Esophagus squamous epithelium (tissue), 5 donors: ENCODE results near the gene TMCO4. TPM values are rescaled to one million over a fixed set of nuclear protein-coding genes. Genes with fewer than 3 reads are reported as not detected.

Experiments used
- DNase-seq: peaks from one replicate; lab custom pipeline; 2025; lab: John Stamatoyannopoulos, UW
- H3K27ac ChIP-seq, 4 donors: fragments of 200-600 bp; sonication (generic); one replicate each; pipeline ENCODE4 v1.5.1; 2016 to 2019; ENCODE audit warnings: mild to moderate bottlenecking in 1 of 4
- H3K27me3 ChIP-seq, 4 donors: fragments of 200-600 bp; sonication (generic); 1 replicate in 3 of 4; 2 replicates in 1 of 4; pipeline versions ENCODE4 v1.5.1 to v1.6.0; 2017 to 2021; ENCODE audit warnings: antibody characterized with exemption in 1 of 4
- H3K36me3 ChIP-seq, 3 donors: fragments of 200-600 bp; sonication (generic); one replicate each; pipeline ENCODE4 v1.5.1; 2016 to 2019
- H3K4me1 ChIP-seq, 3 donors: fragments of 200-600 bp; sonication (generic); one replicate each; pipeline ENCODE4 v1.5.1; 2017 to 2019
- H3K4me3 ChIP-seq, 4 donors: fragments of 200-600 bp; sonication (generic); 1 replicate in 3 of 4; 2 replicates in 1 of 4; pipeline ENCODE4 v1.5.1; 2016 to 2019; ENCODE audit warnings: mild to moderate bottlenecking in 2 of 4, moderate library complexity in 1 of 4
- H3K9me3 ChIP-seq, 3 donors: fragments of 200-600 bp; sonication (generic); one replicate each; pipeline ENCODE4 v1.5.1; 2016 to 2019
- CTCF ChIP-seq, 6 experiments: fragments of 450-650 bp in 4 of 6; fragments of 200-600 bp in 2 of 6; sonication (generic) in 2 of 6; IDR thresholded peaks; one replicate each; pipeline ENCODE4 v1.5.1; 2016 to 2019; ENCODE audit warnings: antibody characterized with exemption in 6 of 6, mild to moderate bottlenecking in 4 of 6, moderate library complexity in 4 of 6
- POLR2A ChIP-seq, 4 donors: fragments of 450-650 bp; IDR thresholded peaks; one replicate each; pipeline ENCODE4 v1.6.1; 2017; ENCODE audit warnings: antibody characterized with exemption in 4 of 4, mild to moderate bottlenecking in 4 of 4, moderate library complexity in 3 of 4
- WGBS, 2 donors: methylation state at CpG; one replicate each; pipeline ENCODE4 v1.1.5; 2018; 5-methylcytosine and 5-hydroxymethylcytosine counted together
- intact Hi-C: fragments of 100-400 bp; cut with DNase I; formaldehyde crosslinking; loops from one replicate; pipeline ENCODE4 v1.15.0; 2022
- total RNA-seq, 4 donors: library from RNA; depleted of rRNA; stranded (reverse); fragments of >200 nt; gene quantifications; one replicate each; pipeline ENCODE4 v1.1.0, GENCODE V29; 2016
- donor health status: DM: yes; HTN: yes; CAD: no.

Gene TMCO4
- total RNA-seq, 4 donors from 2014 or later: 13.0 to 28.8 (median 21.2) TPM

GRCh38 chr1:19690342-19690741 lies 109.4 kb downstream of the TMCO4 start:
- no peaks in the 10 kb centered on the region for H3K4me1 ChIP-seq
- H3K27me3 ChIP-seq: no peaks in the 10 kb centered on the region
- TF ChIP-seq POLR2A (IDR thresholded peaks at IDR 0.05) (no peak), CTCF (IDR thresholded peaks at IDR 0.05) (no peak)
- intact Hi-C loops: no loop called here
- H3K4me3 ChIP-seq: no peak overlapping the region
- WGBS, 2 donors: 83% methylated on average over 4 of the region's 7 CpGs; no CpG with 5 or more reads in 1 of the 2 donors
- H3K36me3 ChIP-seq: peaks cover 0 to 90% (median 6%) of the 10 kb centered on the region in 3 donors
- no peak overlapping the region for H3K27ac ChIP-seq
- no peaks in the 10 kb centered on the region for H3K9me3 ChIP-seq
- DNase-seq: no peak

- H3K4me3 ChIP-seq: no peak overlapping the region
- TF ChIP-seq CTCF (IDR thresholded peaks at IDR 0.05) (no peak), POLR2A (IDR thresholded peaks at IDR 0.05) (no peak)
- H3K4me1 ChIP-seq: no peaks in the 10 kb centered on the region
- no peaks in the 10 kb centered on the region for H3K9me3 ChIP-seq
- 80 to 91% methylated on average over 2 to 3 of the region's 3 CpGs for WGBS, 2 donors
- DNase-seq: no peak
- H3K27me3 ChIP-seq: no peaks in the 10 kb centered on the region
- peaks cover 0 to 90% (median 4%) of the 10 kb centered on the region in 3 donors for H3K36me3 ChIP-seq
- intact Hi-C loops: no loop called here
- H3K27ac ChIP-seq: no peak overlapping the region
Observed at GRCh38 chr1:19689856-19690255, 109.9 kb downstream of the TMCO4 start.

- no peak overlapping the region for H3K4me3 ChIP-seq
- no peaks in the 10 kb centered on the region for H3K4me1 ChIP-seq
- intact Hi-C loops: no loop called here
- TF ChIP-seq CTCF (IDR thresholded peaks at IDR 0.05) (no peak), POLR2A (IDR thresholded peaks at IDR 0.05) (no peak)
- H3K27ac ChIP-seq: no peak overlapping the region
- 85 to 87% methylated on average over 5 of the region's 5 CpGs for WGBS, 2 donors
- H3K9me3 ChIP-seq: no peaks in the 10 kb centered on the region
- H3K36me3 ChIP-seq: peaks cover 0 to 89% (median 0%) of the 10 kb centered on the region in 3 donors
- no peaks in the 10 kb centered on the region for H3K27me3 ChIP-seq
- no peak for DNase-seq
Observed at GRCh38 chr1:19689085-19689757, 110.5 kb downstream of the TMCO4 start.

- H3K36me3 ChIP-seq: peaks cover 0 to 80% (median 0%) of the 10 kb centered on the region in 3 donors
- DNase-seq: no peak
- 76 to 82% methylated on average over 10 to 11 of the region's 19 CpGs for WGBS, 2 donors
Observed at GRCh38 chr1:19688041-19688842, 111.5 kb downstream of the TMCO4 start.

More at GRCh38 chr1:19688041-19688842, 111.5 kb downstream of the TMCO4 start:
- H3K4me1 ChIP-seq: no peaks in the 10 kb centered on the region
- no peak overlapping the region for H3K4me3 ChIP-seq
- intact Hi-C loops: no loop called here
- H3K9me3 ChIP-seq: no peaks in the 10 kb centered on the region
- TF ChIP-seq CTCF (IDR thresholded peaks at IDR 0.05) (no peak), POLR2A (IDR thresholded peaks at IDR 0.05) (no peak)
- no peaks in the 10 kb centered on the region for H3K27me3 ChIP-seq
- no peak overlapping the region for H3K27ac ChIP-seq
